C4-2B (cell line): Measurements from ENCODE around the gene GATC.

ENCODE experiments used
- H3K27ac ChIP-seq: fragments of 450-650 bp; 2 replicates; pipeline ENCODE4 v1.5.1; 2017
- CTCF ChIP-seq: fragments of 450-650 bp; conservative IDR thresholded peaks from 2 replicates; pipeline ENCODE4 v1.5.1; 2017; ENCODE audit warnings: mild to moderate bottlenecking
- ZFX ChIP-seq: fragments of 450-650 bp; IDR thresholded peaks from 2 replicates; pipeline ENCODE4 v1.6.1; 2017

The GATC gene

GRCh38 chr12:120466560-120467315, 20.5 kb downstream of the GATC start:
- no peak overlapping the region for H3K27ac ChIP-seq

GRCh38 chr12:120467439-120467838, 21.2 kb downstream of the GATC start:
- TF ChIP-seq CTCF (no peak), ZFX (no peak)
- H3K27ac ChIP-seq = no peak overlapping the region

More at GRCh38 chr12:120466560-120467315, 20.5 kb downstream of the GATC start:
- TF ChIP-seq CTCF (peak; percentile 70), ZFX (no peak)

GRCh38 chr12:120468325-120468820, 22.1 kb downstream of the GATC start:
- TF ChIP-seq CTCF = no peak
- TF ChIP-seq ZFX = no peak
- peak overlapping the region; percentile 96 for H3K27ac ChIP-seq

GRCh38 chr12:120468821-120469449, 22.7 kb downstream of the GATC start:
- TF ChIP-seq ZFX (0 out of 2 replicates have a peak, but pooled peaks have one; percentile 5), CTCF (no peak)
- peak overlapping the region; percentile 96 for H3K27ac ChIP-seq

- TF ChIP-seq ZFX (peak; percentile 67), CTCF (peak; percentile 92)
Observed at GRCh38 chr12:120469450-120470149, 23.4 kb downstream of the GATC start, which contains the start of gene SRSF9. Gene SRSF9, minus strand, starts transcription at chr12:120469748. Its CDS starts 139 bp downstream, at chr12:120469609.

GRCh38 chr12:120470150-120470784, 24.0 kb downstream of the GATC start:
- H3K27ac ChIP-seq = peak overlapping the region; percentile 96
- TF ChIP-seq CTCF (no peak), ZFX (peak; percentile 47; the same call in 1 of the 2 replicates)

More at GRCh38 chr12:120469450-120470149, 23.4 kb downstream of the GATC start, which contains the start of gene SRSF9:
- H3K27ac ChIP-seq = peak within 1 kb of the TSS; percentile 96
